Measurements from ENCODE around the gene KRT37.
"Not testable (repeated sequence)": the region's sequence is repeated elsewhere in the genome, so short reads cannot be mapped to it uniquely, and the experiment has no call there.

The KRT37 gene

GRCh38 chr17:41446806-41447205 lies 22.4 kb upstream of the KRT37 start:
- no peak for TF ChIP-seq POLR2A (IDR thresholded peaks at IDR 0.05; ENCODE audit: low read depth, low read length)
- DNase-seq (ENCODE audit: insufficient read length, low spot score) (no peak), FAIRE-seq (no peak)

GRCh38 chr17:41444640-41445039 lies 20.3 kb upstream of the KRT37 start:
- no peak for TF ChIP-seq POLR2A (IDR thresholded peaks at IDR 0.05; ENCODE audit: low read depth, low read length)
- no peak for DNase-seq (ENCODE audit: insufficient read length, low spot score)

GRCh38 chr17:41444186-41444585 lies 19.8 kb upstream of the KRT37 start:
- no peak for TF ChIP-seq POLR2A (IDR thresholded peaks at IDR 0.05; ENCODE audit: low read depth, low read length)
- FAIRE-seq (no peak), DNase-seq (ENCODE audit: insufficient read length, low spot score) (no peak)

More at GRCh38 chr17:41444640-41445039, 20.3 kb upstream of the KRT37 start:
- no peak for FAIRE-seq

- DNase-seq (ENCODE audit: insufficient read length, low spot score) = no peak
- TF ChIP-seq POLR2A (IDR thresholded peaks at IDR 0.05; ENCODE audit: low read depth, low read length) = no peak
- FAIRE-seq = no peak
These were observed 18.4 kb upstream of the KRT37 start for GRCh38 chr17:41442739-41443138.

GRCh38 chr17:41440531-41441033 lies 16.2 kb upstream of the KRT37 start, which contains the start of gene KRT38:
Gene KRT38, minus strand, starts transcription at chr17:41440983. Its CDS starts 62 bp downstream, at chr17:41440921.
- DNase-seq (ENCODE audit: insufficient read length, low spot score) (no peak), FAIRE-seq (no peak)
- no peak for TF ChIP-seq POLR2A (IDR thresholded peaks at IDR 0.05; ENCODE audit: low read depth, low read length)

GRCh38 chr17:41439375-41439774 lies 15.0 kb upstream of the KRT37 start:
- TF ChIP-seq POLR2A (IDR thresholded peaks at IDR 0.05; ENCODE audit: low read depth, low read length) = no peak
- DNase-seq (ENCODE audit: insufficient read length, low spot score) (no peak), FAIRE-seq (no peak)

- FAIRE-seq = no peak
These were observed 13.4 kb upstream of the KRT37 start for GRCh38 chr17:41437769-41438168.

GRCh38 chr17:41437254-41437653 lies 12.9 kb upstream of the KRT37 start:
- FAIRE-seq (no peak), DNase-seq (ENCODE audit: insufficient read length, low spot score) (no peak)
- TF ChIP-seq POLR2A (IDR thresholded peaks at IDR 0.05; ENCODE audit: low read depth, low read length) = no peak

More at GRCh38 chr17:41437769-41438168, 13.4 kb upstream of the KRT37 start:
- no peak for DNase-seq (ENCODE audit: insufficient read length, low spot score)
- no peak for TF ChIP-seq POLR2A (IDR thresholded peaks at IDR 0.05; ENCODE audit: low read depth, low read length)

GRCh38 chr17:41434415-41434814 lies 10.0 kb upstream of the KRT37 start:
- no peak for TF ChIP-seq POLR2A (IDR thresholded peaks at IDR 0.05; ENCODE audit: low read depth, low read length)
- FAIRE-seq (no peak), DNase-seq (ENCODE audit: insufficient read length, low spot score) (no peak)

DNA sequence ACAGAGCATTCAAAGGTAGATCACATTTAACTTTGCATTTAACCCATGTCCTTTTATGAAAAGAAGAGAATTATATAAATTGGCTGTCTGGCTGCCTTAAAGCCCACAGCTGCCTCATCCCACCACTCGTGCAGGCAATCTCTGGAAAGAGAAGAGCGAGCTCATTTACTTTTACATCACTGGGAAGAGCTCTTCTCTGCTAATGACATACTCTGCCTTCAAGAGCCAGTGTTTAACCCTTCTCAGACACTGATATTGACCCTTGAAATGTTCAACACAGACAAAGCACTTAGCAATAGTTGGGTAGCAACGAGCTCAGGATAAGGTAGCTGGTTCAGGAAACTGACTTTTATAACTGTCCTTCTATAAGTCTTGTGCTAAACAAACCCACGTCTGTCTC lies 9.6 kb upstream of the KRT37 start:
- TF ChIP-seq POLR2A (IDR thresholded peaks at IDR 0.05; ENCODE audit: low read depth, low read length) = no peak
- no peak for FAIRE-seq

DNA sequence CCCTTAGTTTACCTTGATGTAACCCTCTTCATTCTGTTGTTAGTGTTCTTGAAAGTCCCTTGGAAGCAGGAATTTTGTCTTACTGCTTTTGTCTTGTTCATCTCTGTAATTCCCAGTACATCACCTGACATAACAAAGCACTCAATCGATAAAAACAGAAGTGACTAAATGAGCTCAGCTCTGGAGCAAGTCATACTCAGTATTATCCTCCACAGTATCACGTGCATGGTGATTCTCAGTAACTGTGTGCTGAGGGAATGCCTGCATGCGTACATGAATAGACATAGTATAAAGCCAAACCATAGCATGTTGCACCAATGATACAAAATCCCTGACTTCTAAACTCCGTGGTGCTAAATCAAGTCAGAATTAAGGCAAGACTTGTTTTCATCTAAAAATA lies 9.2 kb upstream of the KRT37 start:
- no peak for DNase-seq (ENCODE audit: insufficient read length, low spot score)
- TF ChIP-seq POLR2A (IDR thresholded peaks at IDR 0.05; ENCODE audit: low read depth, low read length) = no peak
- no peak for FAIRE-seq

More for the DNA sequence above, 9.6 kb upstream of the KRT37 start:
- DNase-seq (ENCODE audit: insufficient read length, low spot score) = no peak

DNA sequence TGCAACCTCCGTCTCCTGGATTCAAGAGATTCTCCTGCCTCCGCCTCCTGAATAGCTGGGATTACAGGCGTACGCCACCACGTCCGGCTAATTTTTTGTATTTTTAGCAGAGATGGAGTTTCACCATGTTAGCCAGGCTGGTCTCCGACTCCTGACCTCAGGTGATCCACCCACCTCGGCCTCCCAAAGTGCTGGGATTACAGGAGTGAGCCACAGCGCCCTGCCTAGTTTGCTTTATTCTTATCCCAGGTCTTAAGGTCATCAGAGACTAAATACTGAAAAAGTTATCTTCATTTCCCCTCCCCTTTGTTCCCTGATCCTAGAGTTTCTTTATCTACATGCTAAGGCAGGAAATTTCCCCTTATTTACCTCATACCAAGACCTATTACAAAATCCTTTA lies 6.0 kb upstream of the KRT37 start:
- not testable (repeated sequence) for DNase-seq (ENCODE audit: insufficient read length, low spot score); FAIRE-seq

GRCh38 chr17:41429667-41430066 lies 5.3 kb upstream of the KRT37 start:
- TF ChIP-seq POLR2A (IDR thresholded peaks at IDR 0.05; ENCODE audit: low read depth, low read length) = no peak
- FAIRE-seq (no peak), DNase-seq (ENCODE audit: insufficient read length, low spot score) (no peak)

GRCh38 chr17:41428591-41429291 lies 4.4 kb upstream of the KRT37 start:
- no peak for DNase-seq (ENCODE audit: insufficient read length, low spot score)
- TF ChIP-seq POLR2A (IDR thresholded peaks at IDR 0.05; ENCODE audit: low read depth, low read length) = no peak
- no peak for FAIRE-seq

- FAIRE-seq; DNase-seq (ENCODE audit: insufficient read length, low spot score): not testable (repeated sequence)
These were observed 1.8 kb downstream of the KRT37 start for GRCh38 chr17:41422586-41422985.
